ENCODE measurements around the gene GZF1.

GZF1 gene

DNA sequence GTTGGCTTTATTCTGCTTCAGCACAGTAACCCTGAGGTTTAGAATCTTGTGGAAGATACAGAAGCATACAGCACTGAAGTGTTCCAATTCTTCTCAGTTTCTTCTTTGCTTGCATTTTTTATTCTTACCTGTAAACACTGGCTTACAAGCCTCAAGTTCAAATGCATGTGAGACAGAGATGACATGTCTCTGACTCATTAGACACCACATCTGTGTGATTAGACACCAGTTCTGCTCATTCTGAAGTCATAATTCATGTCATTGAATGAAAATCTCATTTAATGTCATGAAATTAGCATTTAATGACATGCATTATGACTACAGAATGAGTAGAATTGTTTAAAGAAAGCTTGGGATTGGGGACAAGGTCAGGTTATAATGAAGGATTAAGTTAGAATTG, 5.8 kb downstream of the GZF1 start:
- Histone ChIP-seq H3K27ac (ENCODE audit: low read depth, low read length) (no peak overlapping the region), H3K9me3 (ENCODE audit: control insufficient read depth in 1 of 2, low read length in 2 of 2) (no peaks in the 10 kb centered on the region), H3K4me1 (ENCODE audit: control insufficient read depth in 1 of 2, insufficient read depth in 2 of 2, low read length in 2 of 2) (peaks cover 23 to 24% of the 10 kb centered on the region in 2 donors), H3K9ac (ENCODE audit: low read depth in 1 of 2, low read length in 2 of 2) (no peak overlapping the region), H3K27me3 (ENCODE audit: control insufficient read depth in 1 of 2, insufficient read depth in 2 of 2, low read length in 2 of 2) (no peaks in the 10 kb centered on the region), H3K4me3 (ENCODE audit: low read depth in 1 of 2, low read length in 2 of 2) (no peak overlapping the region), H3K36me3 (ENCODE audit: control insufficient read depth in 1 of 2, insufficient read depth in 2 of 2, low read length in 2 of 2) (peaks cover 43 to 49% of the 10 kb centered on the region in 2 donors)

- Histone ChIP-seq H3K9ac (ENCODE audit: low read depth in 1 of 2, low read length in 2 of 2) (no peak overlapping the region), H3K4me1 (ENCODE audit: control insufficient read depth in 1 of 2, insufficient read depth in 2 of 2, low read length in 2 of 2) (peaks cover 17% of the 10 kb centered on the region in 2 donors), H3K4me3 (ENCODE audit: low read depth in 1 of 2, low read length in 2 of 2) (no peak overlapping the region), H3K9me3 (ENCODE audit: control insufficient read depth in 1 of 2, low read length in 2 of 2) (no peaks in the 10 kb centered on the region), H3K27me3 (ENCODE audit: control insufficient read depth in 1 of 2, insufficient read depth in 2 of 2, low read length in 2 of 2) (no peaks in the 10 kb centered on the region), H3K27ac (ENCODE audit: low read depth, low read length) (no peak overlapping the region), H3K36me3 (ENCODE audit: control insufficient read depth in 1 of 2, insufficient read depth in 2 of 2, low read length in 2 of 2) (peaks cover 43 to 56% of the 10 kb centered on the region in 2 donors)
Measured at GRCh38 chr20:23368316-23369071, 6.5 kb downstream of the GZF1 start.

DNA sequence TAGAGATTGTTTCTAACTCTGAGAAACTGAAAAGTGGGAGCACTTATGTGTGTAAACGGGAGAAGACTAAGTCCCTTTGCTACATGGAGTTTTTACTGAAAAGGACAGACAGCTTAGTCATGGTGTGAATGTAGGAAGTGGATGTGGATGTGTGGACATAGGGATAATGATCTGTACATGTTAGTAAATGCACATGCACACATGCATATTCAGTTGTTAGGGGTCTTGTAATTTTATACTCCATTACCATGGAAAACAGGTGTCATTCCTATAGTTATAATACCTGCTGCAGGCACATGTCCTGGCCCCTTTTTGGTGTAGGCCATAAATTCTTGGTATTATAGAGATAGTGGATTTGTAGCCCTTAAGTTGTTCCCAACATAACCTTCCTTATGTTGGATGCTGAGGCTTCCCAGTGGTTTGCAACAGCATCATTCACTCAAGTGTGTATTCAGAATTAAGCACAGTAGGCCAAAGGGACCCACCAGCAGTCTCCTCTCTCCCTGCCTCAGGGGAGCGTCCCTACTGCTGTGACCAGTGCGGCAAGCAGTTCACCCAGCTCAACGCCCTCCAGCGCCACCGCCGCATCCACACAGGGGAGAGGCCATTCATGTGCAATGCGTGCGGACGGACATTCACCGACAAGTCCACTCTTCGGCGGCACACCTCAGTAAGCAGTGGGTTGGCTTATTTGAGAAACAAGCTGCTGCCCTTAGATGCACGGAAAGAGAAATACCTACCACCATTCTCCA, 7.3 kb downstream of the GZF1 start:
- Histone ChIP-seq H3K27me3 (ENCODE audit: control insufficient read depth in 1 of 2, insufficient read depth in 2 of 2, low read length in 2 of 2) (no peaks in the 10 kb centered on the region), H3K27ac (ENCODE audit: low read depth, low read length) (no peak overlapping the region), H3K4me3 (ENCODE audit: low read depth in 1 of 2, low read length in 2 of 2) (no peak overlapping the region), H3K36me3 (ENCODE audit: control insufficient read depth in 1 of 2, insufficient read depth in 2 of 2, low read length in 2 of 2) (peaks cover 42 to 63% of the 10 kb centered on the region in 2 donors), H3K9me3 (ENCODE audit: control insufficient read depth in 1 of 2, low read length in 2 of 2) (no peaks in the 10 kb centered on the region), H3K9ac (ENCODE audit: low read depth in 1 of 2, low read length in 2 of 2) (no peak overlapping the region), H3K4me1 (ENCODE audit: control insufficient read depth in 1 of 2, insufficient read depth in 2 of 2, low read length in 2 of 2) (peaks cover 16 to 17% of the 10 kb centered on the region in 2 donors)

GRCh38 chr20:23370274-23370673, 8.3 kb downstream of the GZF1 start:
- no peak overlapping the region for H3K9ac ChIP-seq (ENCODE audit: low read depth in 1 of 2, low read length in 2 of 2)
- peaks cover 38 to 60% of the 10 kb centered on the region in 2 donors for H3K36me3 ChIP-seq (ENCODE audit: control insufficient read depth in 1 of 2, insufficient read depth in 2 of 2, low read length in 2 of 2)
- no peaks in the 10 kb centered on the region for H3K27me3 ChIP-seq (ENCODE audit: control insufficient read depth in 1 of 2, insufficient read depth in 2 of 2, low read length in 2 of 2)
- no peaks in the 10 kb centered on the region for H3K9me3 ChIP-seq (ENCODE audit: control insufficient read depth in 1 of 2, low read length in 2 of 2)
- peaks cover 16 to 17% of the 10 kb centered on the region in 2 donors for H3K4me1 ChIP-seq (ENCODE audit: control insufficient read depth in 1 of 2, insufficient read depth in 2 of 2, low read length in 2 of 2)
- H3K4me3 ChIP-seq (ENCODE audit: low read depth in 1 of 2, low read length in 2 of 2), result no peak overlapping the region
- H3K27ac ChIP-seq (ENCODE audit: low read depth, low read length), result no peak overlapping the region

DNA sequence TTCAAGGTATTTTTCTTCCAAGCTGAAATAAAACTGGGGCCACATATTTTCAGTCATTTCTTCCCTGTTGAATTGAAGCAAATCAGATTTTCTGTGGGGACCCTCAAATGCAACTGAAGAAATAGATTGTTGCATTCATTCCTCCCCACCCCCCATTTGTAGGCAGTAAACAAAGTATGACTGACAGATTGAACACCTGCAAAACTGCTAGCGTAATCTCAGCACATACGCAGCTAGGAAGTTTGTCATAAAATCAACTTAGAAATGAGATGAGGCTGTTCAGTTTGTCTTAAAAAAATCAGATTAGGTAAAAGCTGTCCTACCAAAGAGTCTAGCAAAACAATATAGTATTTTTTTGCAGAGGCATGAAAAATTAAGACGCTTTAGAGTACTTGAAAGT, 8.9 kb downstream of the GZF1 start:
- Histone ChIP-seq H3K4me1 (ENCODE audit: control insufficient read depth in 1 of 2, insufficient read depth in 2 of 2, low read length in 2 of 2) (peaks cover 12 to 16% of the 10 kb centered on the region in 2 donors), H3K27me3 (ENCODE audit: control insufficient read depth in 1 of 2, insufficient read depth in 2 of 2, low read length in 2 of 2) (no peaks in the 10 kb centered on the region), H3K36me3 (ENCODE audit: control insufficient read depth in 1 of 2, insufficient read depth in 2 of 2, low read length in 2 of 2) (peaks cover 38 to 61% of the 10 kb centered on the region in 2 donors), H3K9ac (ENCODE audit: low read depth in 1 of 2, low read length in 2 of 2) (no peak overlapping the region), H3K9me3 (ENCODE audit: control insufficient read depth in 1 of 2, low read length in 2 of 2) (no peaks in the 10 kb centered on the region), H3K27ac (ENCODE audit: low read depth, low read length) (no peak overlapping the region), H3K4me3 (ENCODE audit: low read depth in 1 of 2, low read length in 2 of 2) (no peak overlapping the region)

DNA sequence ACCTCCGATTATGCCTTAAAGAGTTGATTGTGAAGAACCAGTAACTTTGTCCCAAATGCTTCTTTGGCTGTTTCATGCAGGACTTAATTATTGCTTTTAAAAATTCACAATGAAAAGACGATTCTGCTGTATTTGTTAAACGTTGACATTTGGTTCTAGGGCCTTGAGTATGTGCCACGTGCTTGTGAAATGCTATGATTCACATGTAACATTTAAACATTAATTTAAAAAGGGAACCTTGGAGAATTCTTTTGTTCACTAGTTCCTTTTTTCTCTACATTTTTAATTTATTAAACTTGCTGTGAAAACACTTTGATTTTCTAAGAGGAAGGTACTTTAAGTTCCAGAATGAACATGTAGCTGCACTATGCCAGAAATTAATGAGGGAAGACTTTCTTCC, 9.5 kb downstream of the GZF1 start:
- Histone ChIP-seq H3K36me3 (ENCODE audit: control insufficient read depth in 1 of 2, insufficient read depth in 2 of 2, low read length in 2 of 2) (peaks cover 41 to 66% of the 10 kb centered on the region in 2 donors), H3K9me3 (ENCODE audit: control insufficient read depth in 1 of 2, low read length in 2 of 2) (no peaks in the 10 kb centered on the region), H3K9ac (ENCODE audit: low read depth in 1 of 2, low read length in 2 of 2) (no peak overlapping the region), H3K4me3 (ENCODE audit: low read depth in 1 of 2, low read length in 2 of 2) (no peak overlapping the region), H3K4me1 (ENCODE audit: control insufficient read depth in 1 of 2, insufficient read depth in 2 of 2, low read length in 2 of 2) (peaks cover 6 to 10% of the 10 kb centered on the region in 2 donors), H3K27ac (ENCODE audit: low read depth, low read length) (no peak overlapping the region), H3K27me3 (ENCODE audit: control insufficient read depth in 1 of 2, insufficient read depth in 2 of 2, low read length in 2 of 2) (no peaks in the 10 kb centered on the region)

DNA sequence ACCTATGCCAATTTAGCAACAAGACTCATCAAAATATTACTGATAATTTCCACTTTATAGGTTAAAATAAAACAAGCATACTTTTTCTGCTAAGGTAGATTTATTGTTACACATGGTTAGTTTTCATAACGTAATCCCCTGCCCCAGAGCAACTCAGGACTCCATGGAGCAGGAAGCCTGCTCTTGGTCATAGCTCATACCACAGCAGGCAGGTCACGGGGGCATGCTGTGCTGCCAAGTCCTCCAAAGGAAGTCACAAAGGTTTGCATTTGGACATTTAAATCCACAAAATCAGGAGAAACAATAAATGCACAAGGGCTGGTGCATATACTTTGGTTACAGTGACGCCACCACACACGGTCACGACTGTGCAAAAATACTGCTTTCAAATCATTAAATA, 12.5 kb downstream of the GZF1 start:
- H3K27ac ChIP-seq (ENCODE audit: low read depth, low read length), result no peak overlapping the region
- H3K9ac ChIP-seq (ENCODE audit: low read depth in 1 of 2, low read length in 2 of 2), result no peak overlapping the region
- no peaks in the 10 kb centered on the region for H3K4me1 ChIP-seq (ENCODE audit: control insufficient read depth in 1 of 2, insufficient read depth in 2 of 2, low read length in 2 of 2)
- H3K36me3 ChIP-seq (ENCODE audit: control insufficient read depth in 1 of 2, insufficient read depth in 2 of 2, low read length in 2 of 2), result peaks cover 39 to 68% of the 10 kb centered on the region in 2 donors
- H3K4me3 ChIP-seq (ENCODE audit: low read depth in 1 of 2, low read length in 2 of 2), result no peak overlapping the region
- no peaks in the 10 kb centered on the region for H3K9me3 ChIP-seq (ENCODE audit: control insufficient read depth in 1 of 2, low read length in 2 of 2)
- H3K27me3 ChIP-seq (ENCODE audit: control insufficient read depth in 1 of 2, insufficient read depth in 2 of 2, low read length in 2 of 2), result no peaks in the 10 kb centered on the region

DNA sequence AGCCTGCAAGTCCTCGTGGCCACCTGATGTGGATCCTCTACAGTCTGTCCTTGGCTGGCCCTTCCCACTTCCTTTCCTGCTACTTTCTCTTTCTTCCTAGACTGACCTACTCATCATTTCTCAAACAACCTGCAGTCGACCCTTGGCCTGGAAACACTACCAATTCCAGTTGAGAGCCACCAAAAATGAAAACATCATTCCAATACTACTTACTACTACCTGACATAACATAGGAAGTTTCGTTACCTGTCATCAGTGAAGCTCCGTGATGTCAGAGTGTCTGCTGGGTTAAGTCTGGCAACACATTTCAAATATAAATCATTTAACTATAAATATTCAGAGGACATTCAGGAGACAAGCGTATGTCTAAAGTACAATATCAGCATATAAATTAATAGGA, 13.8 kb downstream of the GZF1 start:
- Histone ChIP-seq H3K4me3 (ENCODE audit: low read depth in 1 of 2, low read length in 2 of 2) (no peak overlapping the region), H3K4me1 (ENCODE audit: control insufficient read depth in 1 of 2, insufficient read depth in 2 of 2, low read length in 2 of 2) (no peaks in the 10 kb centered on the region), H3K9ac (ENCODE audit: low read depth in 1 of 2, low read length in 2 of 2) (no peak overlapping the region), H3K9me3 (ENCODE audit: control insufficient read depth in 1 of 2, low read length in 2 of 2) (no peaks in the 10 kb centered on the region), H3K27me3 (ENCODE audit: control insufficient read depth in 1 of 2, insufficient read depth in 2 of 2, low read length in 2 of 2) (no peaks in the 10 kb centered on the region), H3K27ac (ENCODE audit: low read depth, low read length) (no peak overlapping the region), H3K36me3 (ENCODE audit: control insufficient read depth in 1 of 2, insufficient read depth in 2 of 2, low read length in 2 of 2) (peaks cover 30 to 62% of the 10 kb centered on the region in 2 donors)

DNA sequence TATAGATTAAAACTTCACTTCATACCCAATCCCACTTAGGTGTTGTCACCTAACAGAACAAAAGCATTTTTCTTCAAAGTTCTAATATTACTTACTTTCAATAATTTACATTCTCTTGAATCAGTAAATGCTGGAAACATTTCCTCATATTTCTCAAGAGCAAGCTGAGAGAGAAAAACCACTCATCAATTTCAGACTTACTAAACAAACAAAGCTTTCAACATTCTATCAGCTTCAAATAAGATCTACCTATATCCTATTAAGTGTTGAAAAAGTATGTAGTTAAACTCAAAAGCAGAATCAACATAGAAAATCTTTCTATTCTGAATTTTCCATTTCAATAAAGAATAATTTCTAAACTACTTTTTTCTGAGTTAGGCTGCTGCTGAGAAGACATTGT, 17.8 kb downstream of the GZF1 start:
- Histone ChIP-seq H3K9me3 (ENCODE audit: control insufficient read depth in 1 of 2, low read length in 2 of 2) (no peaks in the 10 kb centered on the region), H3K4me1 (ENCODE audit: control insufficient read depth in 1 of 2, insufficient read depth in 2 of 2, low read length in 2 of 2) (no peaks in the 10 kb centered on the region), H3K27me3 (ENCODE audit: control insufficient read depth in 1 of 2, insufficient read depth in 2 of 2, low read length in 2 of 2) (no peaks in the 10 kb centered on the region), H3K4me3 (ENCODE audit: low read depth in 1 of 2, low read length in 2 of 2) (no peak overlapping the region), H3K9ac (ENCODE audit: low read depth in 1 of 2, low read length in 2 of 2) (no peak overlapping the region), H3K36me3 (ENCODE audit: control insufficient read depth in 1 of 2, insufficient read depth in 2 of 2, low read length in 2 of 2) (peaks cover 18 to 36% of the 10 kb centered on the region in 2 donors), H3K27ac (ENCODE audit: low read depth, low read length) (no peak overlapping the region)

- Histone ChIP-seq H3K27me3 (ENCODE audit: control insufficient read depth in 1 of 2, insufficient read depth in 2 of 2, low read length in 2 of 2) (no peaks in the 10 kb centered on the region), H3K27ac (ENCODE audit: low read depth, low read length) (no peak overlapping the region), H3K36me3 (ENCODE audit: control insufficient read depth in 1 of 2, insufficient read depth in 2 of 2, low read length in 2 of 2) (peaks cover 11 to 24% of the 10 kb centered on the region in 2 donors), H3K4me3 (ENCODE audit: low read depth in 1 of 2, low read length in 2 of 2) (no peak overlapping the region), H3K9ac (ENCODE audit: low read depth in 1 of 2, low read length in 2 of 2) (no peak overlapping the region), H3K9me3 (ENCODE audit: control insufficient read depth in 1 of 2, low read length in 2 of 2) (no peaks in the 10 kb centered on the region), H3K4me1 (ENCODE audit: control insufficient read depth in 1 of 2, insufficient read depth in 2 of 2, low read length in 2 of 2) (peaks cover 7% of the 10 kb centered on the region in 2 donors)
Measured at GRCh38 chr20:23381876-23382275, 19.9 kb downstream of the GZF1 start.
